ENCODE results near the gene CD80.

DNA sequence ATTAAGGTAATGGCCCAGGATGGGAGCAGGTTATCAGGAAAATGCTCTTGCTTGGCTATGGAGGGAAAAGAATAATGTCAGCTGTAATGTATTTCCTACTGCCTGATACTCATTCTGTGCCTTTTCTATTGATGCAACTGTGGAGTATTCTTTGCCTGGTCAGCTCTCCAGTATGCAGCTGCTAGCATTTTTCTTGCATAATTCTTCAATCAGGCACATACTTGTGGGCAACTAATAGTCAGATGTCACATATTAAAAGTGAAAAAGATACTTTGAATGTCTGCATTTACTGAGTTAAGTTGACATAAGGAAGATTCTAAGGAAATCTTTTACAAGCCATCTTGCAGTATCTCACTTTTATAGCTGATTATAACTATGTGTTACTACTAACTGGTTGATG lies 29.5 kb downstream of the CD80 start:
- TF ChIP-seq, protein P1, sequence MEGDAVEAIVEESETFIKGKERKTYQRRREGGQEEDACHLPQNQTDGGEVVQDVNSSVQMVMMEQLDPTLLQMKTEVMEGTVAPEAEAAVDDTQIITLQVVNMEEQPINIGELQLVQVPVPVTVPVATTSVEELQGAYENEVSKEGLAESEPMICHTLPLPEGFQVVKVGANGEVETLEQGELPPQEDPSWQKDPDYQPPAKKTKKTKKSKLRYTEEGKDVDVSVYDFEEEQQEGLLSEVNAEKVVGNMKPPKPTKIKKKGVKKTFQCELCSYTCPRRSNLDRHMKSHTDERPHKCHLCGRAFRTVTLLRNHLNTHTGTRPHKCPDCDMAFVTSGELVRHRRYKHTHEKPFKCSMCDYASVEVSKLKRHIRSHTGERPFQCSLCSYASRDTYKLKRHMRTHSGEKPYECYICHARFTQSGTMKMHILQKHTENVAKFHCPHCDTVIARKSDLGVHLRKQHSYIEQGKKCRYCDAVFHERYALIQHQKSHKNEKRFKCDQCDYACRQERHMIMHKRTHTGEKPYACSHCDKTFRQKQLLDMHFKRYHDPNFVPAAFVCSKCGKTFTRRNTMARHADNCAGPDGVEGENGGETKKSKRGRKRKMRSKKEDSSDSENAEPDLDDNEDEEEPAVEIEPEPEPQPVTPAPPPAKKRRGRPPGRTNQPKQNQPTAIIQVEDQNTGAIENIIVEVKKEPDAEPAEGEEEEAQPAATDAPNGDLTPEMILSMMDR (conservative IDR thresholded peaks at IDR 0.05 in 1 of 2, IDR thresholded peaks at IDR 0.05 in 1 of 2; ENCODE audit: extremely low read depth in 1 of 2, insufficient read depth in 1 of 2, low read depth in 1 of 2, low read length in 2 of 2), result no peak
- no peak for TF ChIP-seq EZH2 (IDR thresholded peaks at IDR 0.05; ENCODE audit: borderline replicate concordance, low read length)

Data from mammary epithelial cell (primary cell).